HEK293 (cell line): ENCODE measurements around the gene TBX6.

Source experiments
- CTCF ChIA-PET: fragments of 350-600 bp; formaldehyde crosslinking; extraction: SDS; loops from one replicate; lab custom pipeline; 2021; ENCODE audit warnings: antibody characterized with exemption; lab: Yijun Ruan, JAX
- POLR2A ChIA-PET: fragments of 300-600 bp; formaldehyde crosslinking; extraction: SDS; loops from one replicate; lab custom pipeline; 2020; ENCODE audit warnings: antibody characterized with exemption, inconsistent platforms; lab: Yijun Ruan, JAX
- H3K27ac ChIP-seq: fragments of 200-500 bp; sonication (Bioruptor generic); 2 replicates; pipeline ENCODE4 v1.5.1; 2014; ENCODE audit warnings: low read depth, low read length, control low read depth, inconsistent platforms; ENCODE audit errors: extremely low read depth
- H3K36me3 ChIP-seq, 2 experiments: fragments of 200-500 bp in 1 of 2; sonication (Bioruptor generic) in 1 of 2; 1 replicate in 1 of 2; 2 replicates in 1 of 2; pipeline ENCODE4 v1.5.1; 2014 to 2017; ENCODE audit warnings: inconsistent platforms in 2 of 2, low read length in 2 of 2; ENCODE audit not compliant: control insufficient read depth in 2 of 2, insufficient read depth in 1 of 2
- H3K4me1 ChIP-seq: fragments of 200-500 bp; sonication (Bioruptor generic); 2 replicates; pipeline ENCODE4 v1.5.1; 2014; ENCODE audit warnings: mild to moderate bottlenecking, low read length, inconsistent platforms; ENCODE audit not compliant: control insufficient read depth, insufficient read depth
- H3K4me3 ChIP-seq: 2 replicates; pipeline ENCODE4 v1.5.1; 2011; ENCODE audit warnings: low read depth, mild to moderate bottlenecking, control low read depth, low read length, moderate library complexity
- H3K9me3 ChIP-seq: fragments of 200-500 bp; sonication (Bioruptor generic); 2 replicates; pipeline ENCODE4 v1.5.1; 2014; ENCODE audit warnings: low read depth, low read length, inconsistent platforms; ENCODE audit not compliant: control insufficient read depth, insufficient read depth
- GLIS2 ChIP-seq: fragments of 450-650 bp; formaldehyde crosslinking; IDR thresholded peaks from 2 replicates; pipeline ENCODE4 v1.5.1; 2016; ENCODE audit warnings: missing biosample characterization, missing genetic modification characterization
- MZF1 ChIP-seq: fragments of 450-650 bp; formaldehyde crosslinking; IDR thresholded peaks from 2 replicates; pipeline ENCODE4 v1.5.1; 2017; ENCODE audit warnings: missing biosample characterization, missing genetic modification characterization, borderline replicate concordance
- PRDM2 ChIP-seq: fragments of 450-650 bp; formaldehyde crosslinking; IDR thresholded peaks from 2 replicates; pipeline ENCODE4 v1.5.1; 2016; ENCODE audit warnings: missing biosample characterization, missing genetic modification characterization, borderline replicate concordance
- SCRT2 ChIP-seq: fragments of 450-650 bp; formaldehyde crosslinking; IDR thresholded peaks from 2 replicates; pipeline ENCODE4 v1.5.1; 2016; ENCODE audit warnings: missing biosample characterization, missing genetic modification characterization
- SETDB1 ChIP-seq: IDR thresholded peaks from one replicate; pipeline ENCODE4 v1.6.1; 2017; ENCODE audit warnings: mild to moderate bottlenecking, low read length, moderate library complexity, mixed read lengths; ENCODE audit not compliant: insufficient read length
- TRIM28 ChIP-seq: IDR thresholded peaks from 2 replicates; pipeline ENCODE4 v1.6.1; 2011; ENCODE audit warnings: low read length, control low read depth, borderline replicate concordance
- YY1 ChIP-seq: fragments of 450-650 bp; formaldehyde crosslinking; IDR thresholded peaks from 2 replicates; pipeline ENCODE4 v1.5.1; 2018; ENCODE audit warnings: missing biosample characterization, missing genetic modification characterization
- ZBTB17 ChIP-seq: fragments of 450-650 bp; formaldehyde crosslinking; IDR thresholded peaks from 2 replicates; pipeline ENCODE4 v1.5.1; 2016; ENCODE audit warnings: missing biosample characterization, missing genetic modification characterization
- ZBTB21 ChIP-seq: fragments of 450-650 bp; formaldehyde crosslinking; IDR thresholded peaks from 2 replicates; pipeline ENCODE4 v1.5.1; 2017; ENCODE audit warnings: missing biosample characterization, missing genetic modification characterization
- ZBTB26 ChIP-seq: fragments of 450-650 bp; formaldehyde crosslinking; optimal IDR thresholded peaks from 2 replicates; pipeline ENCODE3; 2016; ENCODE audit warnings: missing biosample characterization, mild to moderate bottlenecking, missing genetic modification characterization
- ZNF121 ChIP-seq: fragments of 450-650 bp; formaldehyde crosslinking; IDR thresholded peaks from 2 replicates; pipeline ENCODE4 v1.5.1; 2016; ENCODE audit warnings: missing biosample characterization, missing genetic modification characterization
- ZNF138 ChIP-seq: fragments of 450-650 bp; formaldehyde crosslinking; IDR thresholded peaks from 2 replicates; pipeline ENCODE4 v1.5.1; 2016; ENCODE audit warnings: missing biosample characterization, missing genetic modification characterization, borderline replicate concordance
- ZNF19 ChIP-seq: fragments of 450-650 bp; formaldehyde crosslinking; IDR thresholded peaks from 2 replicates; pipeline ENCODE4; 2016; ENCODE audit warnings: missing biosample characterization, missing genetic modification characterization, low read depth
- ZNF223 ChIP-seq: fragments of 450-650 bp; formaldehyde crosslinking; IDR thresholded peaks from 2 replicates; pipeline ENCODE4 v1.5.1; 2016; ENCODE audit warnings: missing biosample characterization, missing genetic modification characterization
- ZNF280D ChIP-seq: fragments of 450-650 bp; formaldehyde crosslinking; IDR thresholded peaks from 2 replicates; pipeline ENCODE4 v1.5.1; 2016; ENCODE audit warnings: missing biosample characterization, missing genetic modification characterization
- ZNF426 ChIP-seq: fragments of 450-650 bp; formaldehyde crosslinking; IDR thresholded peaks from 2 replicates; pipeline ENCODE4 v1.5.1; 2017; ENCODE audit warnings: missing biosample characterization, missing genetic modification characterization, mild to moderate bottlenecking, inconsistent platforms, moderate library complexity
- ZNF501 ChIP-seq: fragments of 450-650 bp; formaldehyde crosslinking; IDR thresholded peaks from 2 replicates; pipeline ENCODE4 v1.5.1; 2016; ENCODE audit warnings: missing biosample characterization, missing genetic modification characterization
- ZNF530 ChIP-seq: fragments of 450-650 bp; formaldehyde crosslinking; IDR thresholded peaks from 2 replicates; pipeline ENCODE4 v1.5.1; 2016; ENCODE audit warnings: low read depth, missing biosample characterization, missing genetic modification characterization
- ZNF600 ChIP-seq: fragments of 450-650 bp; formaldehyde crosslinking; IDR thresholded peaks from 2 replicates; pipeline ENCODE4 v1.5.1; 2016; ENCODE audit warnings: missing biosample characterization, missing genetic modification characterization
- ZNF701 ChIP-seq: fragments of 450-650 bp; formaldehyde crosslinking; IDR thresholded peaks from 2 replicates; pipeline ENCODE4 v1.5.1; 2016; ENCODE audit warnings: missing biosample characterization, missing genetic modification characterization
- ZNF768 ChIP-seq: fragments of 450-650 bp; formaldehyde crosslinking; IDR thresholded peaks from 2 replicates; pipeline ENCODE4 v1.5.1; 2018; ENCODE audit warnings: missing biosample characterization, mild to moderate bottlenecking, missing genetic modification characterization
- ZNF776 ChIP-seq: fragments of 450-650 bp; formaldehyde crosslinking; IDR thresholded peaks from 2 replicates; pipeline ENCODE4 v1.5.0; 2017; ENCODE audit warnings: missing biosample characterization, missing genetic modification characterization, borderline replicate concordance
- ZNF791 ChIP-seq: fragments of 450-650 bp; formaldehyde crosslinking; IDR thresholded peaks from 2 replicates; pipeline ENCODE4 v1.5.1; 2016; ENCODE audit warnings: missing biosample characterization, missing genetic modification characterization
- ZNF792 ChIP-seq: fragments of 450-650 bp; formaldehyde crosslinking; IDR thresholded peaks from 2 replicates; pipeline ENCODE4 v1.5.1; 2016; ENCODE audit warnings: missing biosample characterization, missing genetic modification characterization

TBX6 gene

GRCh38 chr16:30090610-30091331 is 953 bp downstream of the TBX6 start (continued):
- TF ChIP-seq GLIS2 (tag by site-specific recombination): peak; percentile 8
- no peak for TF ChIP-seq ZNF138 (tag by site-specific recombination)
- TF ChIP-seq ZNF501 (tag by site-specific recombination): no peak
- TF ChIP-seq SCRT2 (tag by site-specific recombination): no peak

GRCh38 chr16:30088832-30089624 is 2.7 kb downstream of the TBX6 start:
- ChIA-PET POLR2A (interaction anchor here (2.4 to 3.3 kb wide), 2 partner anchors 13 to 23 kb away, joined by 7 to 26 read pairs; partner anchors contain the start of genes ALDOA and PPP4C), CTCF (no interaction called here)
- Histone ChIP-seq H3K9me3 (no peaks in the 10 kb centered on the region), H3K4me1 (no peaks in the 10 kb centered on the region), H3K4me3 (no peak overlapping the region), H3K27ac (no peak overlapping the region), H3K36me3 (peaks cover 0 to 32% of the 10 kb centered on the region in 2 experiments; a peak in 1 of 3 replicates)
- TF ChIP-seq ZNF701 (tag by site-specific recombination) (no peak), ZNF280D (tag by site-specific recombination) (no peak), ZNF530 (tag by site-specific recombination) (no peak), ZNF792 (tag by site-specific recombination) (no peak), ZNF121 (peak; percentile 88), ZNF426 (no peak), TRIM28 (no peak), ZNF768 (tag by site-specific recombination) (no peak), MZF1 (no peak), ZNF776 (tag by site-specific recombination) (no peak), ZNF19 (tag by site-specific recombination) (no peak), ZBTB17 (tag by site-specific recombination) (no peak), YY1 (tag by site-specific recombination) (no peak), ZBTB26 (no peak), ZNF501 (tag by site-specific recombination) (no peak), ZBTB21 (tag by site-specific recombination) (no peak), ZNF223 (tag by site-specific recombination) (no peak), ZNF791 (tag by site-specific recombination) (no peak), ZNF600 (tag by site-specific recombination) (peak; percentile 59), PRDM2 (tag by site-specific recombination) (no peak), SETDB1 (no peak)
